HG03139 (cell line): ENCODE measurements around the gene DAB2IP.

Experiments used
- ATAC-seq: cut with Tn5 transposase; IDR thresholded peaks from one replicate; pipeline ENCODE4 v1.9.1; 2021; ENCODE audit not compliant: unreplicated experiment

The DAB2IP gene

DNA sequence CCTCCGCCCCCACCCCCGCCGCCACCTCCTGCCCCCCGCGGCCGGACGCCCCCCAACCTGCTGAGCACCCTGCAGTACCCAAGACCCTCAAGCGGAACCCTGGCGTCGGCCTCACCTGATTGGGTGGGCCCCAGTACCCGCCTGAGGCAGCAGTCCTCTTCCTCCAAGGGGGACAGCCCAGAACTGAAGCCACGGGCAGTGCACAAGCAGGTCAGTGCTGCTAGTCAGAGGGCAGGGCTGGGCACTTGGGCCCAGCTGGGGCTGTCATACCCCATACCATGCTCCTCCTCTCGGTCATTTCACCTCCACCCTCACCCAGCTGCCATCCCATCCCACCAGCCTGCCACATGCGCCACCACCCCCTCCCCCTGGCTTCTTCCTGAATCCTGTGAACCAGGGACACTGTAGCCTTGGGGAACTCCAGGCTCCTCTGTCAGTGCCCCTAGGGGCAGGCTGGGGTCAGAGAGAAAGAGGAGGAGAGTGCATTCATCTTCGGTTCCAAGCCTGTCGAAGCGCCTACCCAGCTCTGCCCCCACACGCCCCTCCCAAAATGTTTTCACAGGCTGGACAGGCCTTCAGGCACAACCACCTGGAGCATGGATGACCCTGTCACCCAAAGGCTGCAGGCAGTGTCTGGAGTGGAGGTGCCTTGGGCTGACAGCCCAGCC, 122.0 kb downstream of the DAB2IP start:
- no peak for ATAC-seq

- ATAC-seq = no peak
Observed at GRCh38 chr9:121773954-121774714, 122.7 kb downstream of the DAB2IP start.

- no peak for ATAC-seq
Observed at GRCh38 chr9:121774715-121775613, 123.5 kb downstream of the DAB2IP start.

DNA sequence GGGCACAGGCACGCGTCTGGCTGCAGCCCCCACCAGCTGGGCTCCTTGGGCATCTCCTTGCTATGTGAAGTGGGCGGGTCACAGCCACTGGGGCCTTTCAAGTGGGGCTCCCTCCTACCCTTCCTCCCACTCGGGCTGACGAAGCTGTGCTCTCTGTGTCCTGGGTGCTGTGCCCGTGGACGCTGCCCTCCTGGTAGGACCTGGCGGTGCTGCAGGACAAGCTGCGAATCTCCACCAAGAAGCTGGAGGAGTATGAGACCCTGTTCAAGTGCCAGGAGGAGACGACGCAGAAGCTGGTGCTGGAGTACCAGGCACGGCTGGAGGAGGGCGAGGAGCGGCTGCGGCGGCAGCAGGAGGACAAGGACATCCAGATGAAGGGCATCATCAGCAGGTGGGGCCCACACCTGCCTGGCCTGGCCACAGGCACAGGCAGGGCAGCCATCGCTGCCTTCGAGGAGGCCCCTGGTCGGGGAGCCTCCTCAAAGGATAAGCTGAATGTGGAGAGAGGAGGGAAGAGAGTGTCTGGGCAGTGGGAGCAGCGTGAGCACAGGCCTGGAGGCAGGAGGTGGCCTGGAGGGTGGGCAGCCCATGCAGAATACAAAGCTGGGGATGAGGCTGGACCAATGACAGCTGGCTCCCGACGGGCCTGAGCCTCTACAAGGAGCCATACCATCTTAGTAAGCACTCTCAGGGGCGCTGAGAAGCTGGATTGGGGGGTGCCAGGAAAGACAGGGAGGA, 124.7 kb downstream of the DAB2IP start:
- no peak for ATAC-seq

GRCh38 chr9:121776739-121777637, 125.6 kb downstream of the DAB2IP start:
- no peak for ATAC-seq

DNA sequence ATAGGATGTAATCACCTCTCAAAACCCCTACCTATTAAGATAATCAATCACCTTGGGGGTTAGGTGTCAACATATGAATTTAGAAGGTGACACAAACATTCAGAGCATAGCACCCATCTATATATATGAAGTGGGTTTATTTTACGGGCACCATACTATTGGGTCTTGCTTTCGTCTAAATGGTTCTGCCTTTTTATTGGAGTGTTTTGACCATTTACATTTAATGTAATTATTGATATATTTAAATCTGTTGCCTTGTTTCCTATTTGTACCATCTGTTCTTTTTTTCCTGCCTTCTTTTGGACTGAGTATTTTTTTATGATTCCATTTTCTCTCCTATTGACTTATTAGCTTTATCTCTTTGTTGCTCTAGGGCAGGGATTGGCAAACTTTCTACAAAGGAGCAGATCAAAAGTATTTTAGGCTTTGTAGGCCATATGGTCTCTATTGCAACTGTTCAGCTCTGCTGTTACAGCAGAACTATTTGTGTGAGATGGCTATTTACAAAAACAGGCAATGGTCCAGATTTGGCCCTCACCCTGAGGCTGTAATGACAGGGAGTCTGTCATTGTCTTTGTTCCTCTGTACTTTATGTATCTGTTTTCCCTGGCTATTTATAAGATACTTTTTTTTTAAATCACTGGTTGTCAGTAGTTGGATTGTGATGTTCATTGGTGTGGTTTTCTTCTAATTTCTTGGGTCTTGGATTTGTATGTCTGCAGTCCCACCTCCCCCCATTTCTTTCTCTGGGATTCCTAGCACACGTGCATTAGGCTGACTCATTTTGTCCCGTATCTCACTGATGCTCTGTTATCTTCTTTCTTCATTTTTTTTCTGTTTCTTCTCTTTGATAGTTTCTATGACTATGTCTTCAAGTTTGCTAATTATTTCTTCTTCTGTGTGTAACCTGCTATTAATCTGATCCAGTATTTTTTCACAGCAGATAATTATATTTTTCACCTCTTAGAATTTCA, 127.1 kb downstream of the DAB2IP start:
- no peak for ATAC-seq

- ATAC-seq = no peak
Observed at GRCh38 chr9:121779381-121780117, 128.1 kb downstream of the DAB2IP start.

GRCh38 chr9:121780177-121781040, 129.0 kb downstream of the DAB2IP start:
- ATAC-seq = no peak

GRCh38 chr9:121781145-121781548, 129.7 kb downstream of the DAB2IP start:
- ATAC-seq = no peak

DNA sequence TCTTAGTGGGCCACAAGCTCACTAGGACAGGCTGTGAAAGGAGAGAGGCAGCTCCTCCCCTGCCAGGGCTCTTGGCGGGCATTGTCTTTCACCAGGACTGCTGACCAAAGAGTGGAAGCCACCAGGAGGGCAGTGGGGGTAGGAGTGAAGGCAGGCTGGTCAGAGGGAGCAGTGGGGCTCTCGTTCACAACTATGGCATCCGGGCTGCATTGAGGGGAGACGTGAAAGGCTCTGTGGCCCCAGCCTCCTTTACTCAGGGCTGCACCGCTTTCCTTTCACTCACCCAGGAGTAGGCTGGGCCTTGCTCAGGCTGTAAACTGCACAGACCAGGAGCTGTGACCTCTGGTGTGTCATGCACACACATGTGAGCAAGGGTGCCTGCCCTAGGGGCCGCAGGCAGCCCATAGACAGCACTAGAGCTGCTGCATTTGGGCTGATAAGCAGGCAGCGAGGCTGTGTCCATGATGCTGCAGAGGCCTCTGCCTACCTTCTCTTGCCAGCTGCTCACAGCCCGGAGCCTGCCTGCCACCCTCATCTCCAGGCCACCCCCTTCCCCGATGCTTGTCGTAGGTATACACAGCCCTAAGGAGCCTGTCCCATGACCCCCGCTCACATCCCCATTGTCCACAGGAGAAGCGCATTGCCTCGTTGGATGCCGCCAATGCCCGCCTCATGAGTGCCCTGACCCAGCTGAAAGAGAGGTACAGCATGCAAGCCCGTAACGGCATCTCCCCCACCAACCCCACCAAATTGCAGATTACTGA, 130.4 kb downstream of the DAB2IP start:
- no peak for ATAC-seq

DNA sequence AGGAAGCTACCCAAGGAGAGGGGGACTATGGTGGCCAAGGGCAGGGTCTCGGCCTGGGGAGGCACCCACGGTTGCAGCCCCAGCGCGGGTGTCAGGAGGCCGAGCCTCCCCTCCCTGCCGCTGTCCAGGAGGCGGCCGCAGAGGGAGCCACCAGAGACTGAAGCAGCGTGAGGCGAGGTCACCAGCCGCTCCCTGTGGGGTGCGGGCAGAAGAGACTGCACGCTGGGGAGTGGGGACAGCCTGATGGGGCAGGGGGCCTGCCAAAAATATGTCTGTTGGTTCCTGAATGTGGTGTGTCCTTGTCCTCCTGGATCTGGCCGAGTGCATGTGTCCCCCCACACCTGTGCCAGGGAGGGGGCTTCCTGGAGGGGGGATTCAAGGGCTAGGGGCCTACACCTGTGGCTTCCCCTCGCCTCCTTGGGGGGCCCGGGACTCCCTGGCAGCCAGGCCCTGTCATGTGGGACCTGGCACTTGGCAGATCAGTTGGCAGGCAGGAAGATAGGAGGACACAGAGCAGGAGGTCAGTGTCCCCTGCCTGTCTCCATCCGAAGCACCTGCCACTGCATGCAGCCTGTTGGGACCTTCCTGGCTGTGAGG, 131.2 kb downstream of the DAB2IP start:
- no peak for ATAC-seq

DNA sequence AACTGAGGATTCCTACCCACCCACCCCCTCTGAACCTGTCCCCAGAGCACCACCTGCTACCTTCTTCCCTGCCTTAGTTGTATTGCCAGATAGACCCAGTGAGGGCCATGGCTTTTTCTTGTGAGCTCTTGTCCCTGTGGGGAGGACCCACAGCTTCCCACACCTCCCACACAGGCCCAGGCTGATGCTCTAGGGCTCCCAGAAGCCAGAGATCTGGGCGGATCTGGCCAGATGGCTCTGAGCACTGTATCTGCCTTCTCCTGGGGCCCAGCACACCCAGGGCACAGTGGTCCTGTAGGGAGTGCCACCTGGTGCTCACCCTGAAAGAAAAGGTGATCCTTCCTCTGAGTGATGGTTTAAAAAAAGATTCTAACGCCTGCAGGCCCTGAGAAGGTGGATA, 131.7 kb downstream of the DAB2IP start:
- no peak for ATAC-seq

GRCh38 chr9:121783521-121784507, 132.4 kb downstream of the DAB2IP start:
- ATAC-seq = no peak

DNA sequence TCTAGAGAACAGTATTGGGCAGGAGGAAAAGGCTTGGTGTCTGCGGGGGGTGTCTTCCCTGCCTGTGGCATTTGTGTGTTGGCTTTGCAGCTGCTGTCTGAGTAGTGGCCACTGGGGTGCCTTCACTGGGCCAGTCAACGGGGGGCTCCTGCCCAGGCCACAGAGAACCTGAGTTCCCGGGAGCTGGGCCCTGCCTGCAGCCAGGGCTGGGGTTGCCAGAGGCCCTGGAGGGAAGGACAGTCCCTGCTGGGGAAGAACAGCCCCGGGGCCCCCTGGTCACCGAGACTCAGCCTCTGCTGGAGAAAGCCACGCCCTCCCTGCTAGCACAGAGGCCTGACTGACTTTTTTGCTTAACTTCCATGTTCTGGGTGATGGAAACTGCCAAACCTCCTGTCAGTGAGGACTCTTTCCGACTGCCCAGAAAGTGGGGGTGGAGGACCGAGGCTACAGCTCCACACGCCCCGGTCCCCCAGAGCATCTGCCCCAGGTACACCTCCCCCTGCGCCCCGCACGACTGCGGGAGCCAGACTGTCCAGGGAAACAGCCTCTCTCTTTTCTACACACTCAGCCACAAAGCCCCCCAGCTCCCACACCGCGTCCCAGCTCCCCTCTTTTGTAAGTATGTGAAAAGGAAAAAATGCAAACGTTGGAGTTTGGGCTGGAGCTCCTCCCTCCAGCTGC, 133.4 kb downstream of the DAB2IP start:
- no peak for ATAC-seq
